ENCODE measurements around the gene PCBP3.

PCBP3 gene

GRCh38 chr21:45944601-45945000 is 301.1 kb downstream of the PCBP3 start:
- H3K27ac ChIP-seq (replicated peaks): no peak overlapping the region
- DNase-seq (ENCODE audit: low read depth in 1 of 2, low spot score in 1 of 2): no peak
- H3K27me3 ChIP-seq (ENCODE audit: insufficient read depth, poor library complexity, severe bottlenecking): no peaks in the 10 kb centered on the region
- TF ChIP-seq REST (IDR thresholded peaks at IDR 0.05; ENCODE audit: insufficient replicate concordance, low read depth) (no peak), SPI1 (IDR thresholded peaks at IDR 0.05; ENCODE audit: borderline replicate concordance, low read depth) (no peak), GABPA (IDR thresholded peaks at IDR 0.05; ENCODE audit: low read depth) (no peak), POLR2AphosphoS5 (IDR thresholded peaks at IDR 0.05; ENCODE audit: low read depth) (no peak), CTCF (IDR thresholded peaks at IDR 0.05; ENCODE audit: insufficient read depth, low read length) (no peak)
- no peak overlapping the region for H3K4me3 ChIP-seq (replicated peaks; ENCODE audit: insufficient read depth, low read length)

- H3K27ac ChIP-seq (replicated peaks): no peak overlapping the region
- no peak for TF ChIP-seq SPI1 (IDR thresholded peaks at IDR 0.05; ENCODE audit: borderline replicate concordance, low read depth)
- TF ChIP-seq REST (IDR thresholded peaks at IDR 0.05; ENCODE audit: insufficient replicate concordance, low read depth): no peak
- TF ChIP-seq POLR2AphosphoS5 (IDR thresholded peaks at IDR 0.05; ENCODE audit: low read depth): no peak
- TF ChIP-seq CTCF (IDR thresholded peaks at IDR 0.05; ENCODE audit: insufficient read depth, low read length): no peak
- no peak for TF ChIP-seq GABPA (IDR thresholded peaks at IDR 0.05; ENCODE audit: low read depth)
- no peaks in the 10 kb centered on the region for H3K27me3 ChIP-seq (ENCODE audit: insufficient read depth, poor library complexity, severe bottlenecking)
- H3K4me3 ChIP-seq (replicated peaks; ENCODE audit: insufficient read depth, low read length): no peak overlapping the region
- no peak for DNase-seq (ENCODE audit: low read depth in 1 of 2, low spot score in 1 of 2)
These were observed 301.7 kb downstream of the PCBP3 start for GRCh38 chr21:45945066-45945867.

GRCh38 chr21:45945868-45946210 is 302.3 kb downstream of the PCBP3 start:
- TF ChIP-seq GABPA (IDR thresholded peaks at IDR 0.05; ENCODE audit: low read depth) (no peak), SPI1 (IDR thresholded peaks at IDR 0.05; ENCODE audit: borderline replicate concordance, low read depth) (no peak), REST (IDR thresholded peaks at IDR 0.05; ENCODE audit: insufficient replicate concordance, low read depth) (no peak), POLR2AphosphoS5 (IDR thresholded peaks at IDR 0.05; ENCODE audit: low read depth) (no peak), CTCF (IDR thresholded peaks at IDR 0.05; ENCODE audit: insufficient read depth, low read length) (no peak)

More at GRCh38 chr21:45945868-45946210, 302.3 kb downstream of the PCBP3 start:
- H3K27me3 ChIP-seq (ENCODE audit: insufficient read depth, poor library complexity, severe bottlenecking): no peaks in the 10 kb centered on the region
- H3K27ac ChIP-seq (replicated peaks): no peak overlapping the region
- H3K4me3 ChIP-seq (replicated peaks; ENCODE audit: insufficient read depth, low read length): no peak overlapping the region
- no peak for DNase-seq (ENCODE audit: low read depth in 1 of 2, low spot score in 1 of 2)
